PFSK-1 (cell line): ENCODE data around the gene ARHGAP44. TPM values are rescaled to one million over a fixed set of nuclear protein-coding genes. Genes with fewer than 3 reads are reported as not detected.

Experiments used
- FOXP2 ChIP-seq: optimal IDR thresholded peaks from 2 replicates; pipeline ENCODE3; 2011; ENCODE audit warnings: borderline replicate concordance, control low read depth, inconsistent platforms; ENCODE audit not compliant: insufficient read depth; ENCODE audit errors: extremely low read length, extremely low read depth
- POLR2AphosphoS5 ChIP-seq: IDR thresholded peaks from 2 replicates; pipeline ENCODE4 v1.6.1; 2012; ENCODE audit warnings: low read depth, mild to moderate bottlenecking, control low read depth, low read length, moderate library complexity
- REST ChIP-seq, 2 experiments: IDR thresholded peaks; 2 replicates each; pipeline versions ENCODE4 v1.6.1 to v1.8.0; 2011 to 2012; ENCODE audit warnings: low read depth in 2 of 2, low read length in 2 of 2, control low read depth in 1 of 2, inconsistent platforms in 1 of 2, mild to moderate bottlenecking in 1 of 2, moderate library complexity in 1 of 2; ENCODE audit not compliant: insufficient read depth in 1 of 2
- SIN3A ChIP-seq: IDR thresholded peaks from 2 replicates; pipeline ENCODE4 v1.6.1; 2012; ENCODE audit warnings: mild to moderate bottlenecking, low read length, moderate library complexity, borderline replicate concordance; ENCODE audit not compliant: insufficient read depth
- TAF1 ChIP-seq: IDR thresholded peaks from 2 replicates; pipeline ENCODE4 v1.6.1; 2012; ENCODE audit warnings: low read length, control low read depth, borderline replicate concordance; ENCODE audit not compliant: insufficient read depth
- polyA plus RNA-seq: library from polyadenylated mRNA; unstranded; fragments of >200 nt; gene quantifications from one replicate; pipeline ENCODE4 v1.2.1, GENCODE V29; 2012; ENCODE audit warnings: low read depth, missing spikeins; ENCODE audit not compliant: insufficient read length

Gene ARHGAP44
- 0.58 TPM for polyA plus RNA-seq

GRCh38 chr17:12789481-12790248 lies at the start of gene ARHGAP44:
ARHGAP44 (plus strand) TSS chr17:12789498; CDS start chr17:12789839, 341 bp downstream.
- TF ChIP-seq FOXP2 (no peak), TAF1 (no peak), SIN3A (no peak), REST (IDR thresholded peaks at IDR 0.05; ENCODE audit: insufficient read depth in 1 of 2, low read depth in 2 of 2, low read length in 2 of 2) (no peak), POLR2AphosphoS5 (no peak)

GRCh38 chr17:12739500-12739899 lies 49.8 kb upstream of the ARHGAP44 start:
- TF ChIP-seq POLR2AphosphoS5 (no peak), TAF1 (no peak), REST (IDR thresholded peaks at IDR 0.05; ENCODE audit: insufficient read depth in 1 of 2, low read depth in 2 of 2, low read length in 2 of 2) (no peak), FOXP2 (no peak), SIN3A (no peak)

- no peak for TF ChIP-seq REST (IDR thresholded peaks at IDR 0.05; ENCODE audit: insufficient read depth in 1 of 2, low read depth in 2 of 2, low read length in 2 of 2)
- TF ChIP-seq TAF1 = no peak
- TF ChIP-seq POLR2AphosphoS5 = no peak
- no peak for TF ChIP-seq FOXP2
- TF ChIP-seq SIN3A = no peak
These were observed 46.3 kb upstream of the ARHGAP44 start for GRCh38 chr17:12743046-12743445.

- TF ChIP-seq SIN3A = no peak
These were observed 45.0 kb upstream of the ARHGAP44 start for GRCh38 chr17:12744298-12744697.

- TF ChIP-seq FOXP2 = no peak
- no peak for TF ChIP-seq POLR2AphosphoS5
- TF ChIP-seq TAF1 = no peak
- no peak for TF ChIP-seq SIN3A
- no peak for TF ChIP-seq REST (IDR thresholded peaks at IDR 0.05; ENCODE audit: insufficient read depth in 1 of 2, low read depth in 2 of 2, low read length in 2 of 2)
These were observed 44.5 kb upstream of the ARHGAP44 start for GRCh38 chr17:12744786-12745185.
